COR-L47 (cell line): ENCODE results near the gene PRR22.
A peak's percentile ranks its signal among the peaks of the same experiment; 100 is the strongest.

Experiments used
- DNase-seq: peaks from one replicate; lab custom pipeline; 2025; lab: John Stamatoyannopoulos, UW

PRR22 gene

GRCh38 chr19:5814123-5814851, 29.7 kb upstream of the PRR22 start:
- no peak for DNase-seq

GRCh38 chr19:5811117-5811516, 26.6 kb upstream of the PRR22 start:
- DNase-seq = no peak

GRCh38 chr19:5809469-5809868, 24.9 kb upstream of the PRR22 start:
- DNase-seq = no peak

- no peak for DNase-seq
Measured at GRCh38 chr19:5809053-5809452, 24.5 kb upstream of the PRR22 start.

GRCh38 chr19:5808120-5808816, 23.7 kb upstream of the PRR22 start:
- no peak for DNase-seq

- DNase-seq = no peak
Measured at GRCh38 chr19:5806905-5807304, 22.4 kb upstream of the PRR22 start.

GRCh38 chr19:5806133-5806489, 21.6 kb upstream of the PRR22 start:
- no peak for DNase-seq

- peak; percentile 79 for DNase-seq
Measured at GRCh38 chr19:5805462-5806132, 21.1 kb upstream of the PRR22 start.

- no peak for DNase-seq
Measured at GRCh38 chr19:5804516-5805461, 20.2 kb upstream of the PRR22 start, which contains the start of gene NRTN. NRTN (plus strand) TSS chr19:5805067; CDS start chr19:5824166, 19,099 bp downstream.

GRCh38 chr19:5803752-5804515, 19.4 kb upstream of the PRR22 start:
- DNase-seq = peak; percentile 87

GRCh38 chr19:5803441-5803751, 18.9 kb upstream of the PRR22 start:
- DNase-seq = no peak

GRCh38 chr19:5801796-5802619, 17.5 kb upstream of the PRR22 start:
- DNase-seq = no peak

GRCh38 chr19:5800361-5801270, 16.1 kb upstream of the PRR22 start:
- DNase-seq = no peak

- no peak for DNase-seq
Measured at GRCh38 chr19:5799247-5800241, 15.0 kb upstream of the PRR22 start.

GRCh38 chr19:5798244-5798643, 13.7 kb upstream of the PRR22 start:
- DNase-seq = no peak

- DNase-seq = no peak
Measured at GRCh38 chr19:5795382-5795919, 10.9 kb upstream of the PRR22 start.

GRCh38 chr19:5793188-5793587, 8.6 kb upstream of the PRR22 start:
- DNase-seq = no peak

GRCh38 chr19:5792224-5792623, 7.7 kb upstream of the PRR22 start:
- no peak for DNase-seq
